Thoracic aorta (tissue), 2 donors: ENCODE data around the gene RAB13. TPM values are rescaled to one million over a fixed set of nuclear protein-coding genes. Genes with fewer than 3 reads are reported as not detected.

Experiments used
- ATAC-seq: fragments of 150-250 bp; one replicate; pipeline ENCODE4 v1.8.0; 2017; ENCODE audit warnings: low read depth; ENCODE audit not compliant: insufficient number of reproducible peaks, low FRiP score
- DNase-seq: peaks from one replicate; pipeline ENCODE4 v3.0.0-alpha.2; 2020; ENCODE audit warnings: low spot score
- H3K27ac ChIP-seq, 2 donors: fragments of 200-600 bp; sonication (generic); 1 replicate in 1 of 2; 2 replicates in 1 of 2; pipeline ENCODE4 v1.5.1; 2016; ENCODE audit warnings: mild to moderate bottlenecking in 2 of 2, moderate library complexity in 2 of 2
- H3K27me3 ChIP-seq: fragments of 200-600 bp; sonication (generic); replicated peaks from 2 replicates; pipeline ENCODE4 v1.6.0; 2016; ENCODE audit warnings: mild to moderate bottlenecking; ENCODE audit not compliant: insufficient read depth
- H3K36me3 ChIP-seq: fragments of 200-600 bp; sonication (generic); one replicate; pipeline ENCODE4 v1.5.1; 2016
- H3K4me1 ChIP-seq, 2 donors: fragments of 200-600 bp; sonication (generic); 1 replicate in 1 of 2; 2 replicates in 1 of 2; pipeline versions ENCODE4 v1.5.1 to v1.6.0; 2016; ENCODE audit warnings: low read depth in 2 of 2, mild to moderate bottlenecking in 1 of 2; ENCODE audit not compliant: control insufficient read depth in 1 of 2
- H3K4me3 ChIP-seq: fragments of 200-600 bp; sonication (generic); 2 replicates; pipeline ENCODE4 v1.5.1; 2016; ENCODE audit warnings: mild to moderate bottlenecking
- H3K9me3 ChIP-seq: fragments of 200-600 bp; sonication (generic); 2 replicates; pipeline ENCODE4 v1.5.1; 2016
- CTCF ChIP-seq: fragments of 200-600 bp; sonication (generic); IDR thresholded peaks from one replicate; pipeline ENCODE4 v1.5.1; 2019; ENCODE audit warnings: antibody characterized with exemption
- total RNA-seq, 2 donors: library from RNA; depleted of rRNA; stranded (reverse); fragments of >200 nt; gene quantifications; one replicate each; pipeline versions ENCODE4 v1.1.0 to v1.2.3, GENCODE V29; 2016

RAB13 gene
- total RNA-seq, 2 donors from 2014 or later, result 36.0 to 48.3 TPM

GRCh38 chr1:153991806-153992205 is 5.7 kb upstream of the RAB13 start:
- Histone ChIP-seq H3K27ac (peak overlapping the region; percentile 94 to 98), H3K4me3 (peak overlapping the region; percentile 95), H3K9me3 (no peaks in the 10 kb centered on the region), H3K27me3 (no peaks in the 10 kb centered on the region), H3K4me1 (peaks cover 16 to 28% of the 10 kb centered on the region in 2 donors), H3K36me3 (peaks cover 23% of the 10 kb centered on the region)
- DNase-seq, result no peak
- no peak for ATAC-seq
- TF ChIP-seq CTCF, result no peak

GRCh38 chr1:153991151-153991630 is 5.1 kb upstream of the RAB13 start:
- Histone ChIP-seq H3K9me3 (no peaks in the 10 kb centered on the region), H3K36me3 (peaks cover 23% of the 10 kb centered on the region), H3K4me3 (peak overlapping the region; percentile 95), H3K27ac (peak overlapping the region; percentile 94 to 98), H3K4me1 (peaks cover 16 to 28% of the 10 kb centered on the region in 2 donors), H3K27me3 (no peaks in the 10 kb centered on the region)
- DNase-seq (no peak), ATAC-seq (no peak)
- no peak for TF ChIP-seq CTCF

GRCh38 chr1:153990468-153991150 is 4.5 kb upstream of the RAB13 start, which contains the start of gene RPS27:
TSS of gene RPS27 (plus strand) at chr1:153990762. CDS start at chr1:153990797, 35 bp downstream.
- TF ChIP-seq CTCF, result no peak
- H3K4me1 ChIP-seq, result peaks cover 16 to 28% of the 10 kb centered on the region in 2 donors

GRCh38 chr1:153987621-153988020 is 1.5 kb upstream of the RAB13 start:
- no peak overlapping the region for H3K4me3 ChIP-seq
- H3K27me3 ChIP-seq, result no peaks in the 10 kb centered on the region
- H3K4me1 ChIP-seq, result peaks cover 23 to 34% of the 10 kb centered on the region in 2 donors
- DNase-seq (no peak), ATAC-seq (no peak)
- no peak for TF ChIP-seq CTCF
- no peaks in the 10 kb centered on the region for H3K9me3 ChIP-seq
- peak overlapping the region in 1 of 2 donors; percentile 92 for H3K27ac ChIP-seq
- peaks cover 8% of the 10 kb centered on the region for H3K36me3 ChIP-seq

More at GRCh38 chr1:153990468-153991150, 4.5 kb upstream of the RAB13 start, which contains the start of gene RPS27:
- Histone ChIP-seq H3K4me3 (peak within 1 kb of the TSS; percentile 95), H3K27me3 (no peaks in the 10 kb centered on the region), H3K27ac (peak within 1 kb of the TSS; percentile 94 to 98), H3K36me3 (peaks cover 23% of the 10 kb centered on the region), H3K9me3 (no peaks in the 10 kb centered on the region)
- ATAC-seq (peak; percentile 83), DNase-seq (peak; percentile 91)

GRCh38 chr1:153985341-153985912 is 712 bp downstream of the RAB13 start:
- H3K36me3 ChIP-seq, result no peaks in the 10 kb centered on the region
- peak overlapping the region; percentile 80 to 92 for H3K27ac ChIP-seq
- DNase-seq (no peak), ATAC-seq (no peak)
- H3K4me3 ChIP-seq, result peak overlapping the region; percentile 81
- no peaks in the 10 kb centered on the region for H3K27me3 ChIP-seq
- peaks cover 13 to 19% of the 10 kb centered on the region in 2 donors for H3K4me1 ChIP-seq
- no peaks in the 10 kb centered on the region for H3K9me3 ChIP-seq
- no peak for TF ChIP-seq CTCF
